GM18907 (cell line): ENCODE measurements around the gene THYN1.

Source experiments
- ATAC-seq: cut with Tn5 transposase; IDR thresholded peaks from one replicate; pipeline ENCODE4 v1.9.1; 2021; ENCODE audit warnings: mild to moderate bottlenecking, moderate library complexity; ENCODE audit not compliant: unreplicated experiment

The THYN1 gene

GRCh38 chr11:134252346-134253187, 585 bp downstream of the THYN1 start:
- ATAC-seq, result peak; percentile 38

GRCh38 chr11:134250675-134251074, 2.5 kb downstream of the THYN1 start:
- no peak for ATAC-seq

- no peak for ATAC-seq
Observed at GRCh38 chr11:134250246-134250645, 2.9 kb downstream of the THYN1 start.

- no peak for ATAC-seq
Observed at GRCh38 chr11:134248910-134249480, 4.2 kb downstream of the THYN1 start.

GRCh38 chr11:134246678-134247077, 6.5 kb downstream of the THYN1 start:
- no peak for ATAC-seq

- ATAC-seq, result no peak
Observed at GRCh38 chr11:134246100-134246499, 7.1 kb downstream of the THYN1 start.

- ATAC-seq, result no peak
Observed at GRCh38 chr11:134245434-134245833, 7.7 kb downstream of the THYN1 start.

- peak; percentile 79 for ATAC-seq
Observed at GRCh38 chr11:134244593-134244992, 8.6 kb downstream of the THYN1 start.

GRCh38 chr11:134243913-134244312, 9.2 kb downstream of the THYN1 start:
- ATAC-seq, result no peak

GRCh38 chr11:134242376-134242775, 10.8 kb downstream of the THYN1 start:
- ATAC-seq, result no peak

GRCh38 chr11:134240592-134240991, 12.6 kb downstream of the THYN1 start:
- ATAC-seq, result no peak

- no peak for ATAC-seq
Observed at GRCh38 chr11:134238956-134239355, 14.2 kb downstream of the THYN1 start.

GRCh38 chr11:134237557-134237922, 15.6 kb downstream of the THYN1 start:
- ATAC-seq, result no peak

- ATAC-seq, result no peak
Observed at GRCh38 chr11:134236834-134237556, 16.2 kb downstream of the THYN1 start.

GRCh38 chr11:134235399-134235798, 17.8 kb downstream of the THYN1 start:
- no peak for ATAC-seq

GRCh38 chr11:134233729-134234179, 19.4 kb downstream of the THYN1 start:
- no peak for ATAC-seq

GRCh38 chr11:134231958-134232659, 21.0 kb downstream of the THYN1 start:
- ATAC-seq, result no peak

GRCh38 chr11:134230339-134230738, 22.8 kb downstream of the THYN1 start:
- no peak for ATAC-seq

- ATAC-seq, result no peak
Observed at GRCh38 chr11:134229126-134229790, 23.9 kb downstream of the THYN1 start.

GRCh38 chr11:134228625-134229024, 24.5 kb downstream of the THYN1 start:
- ATAC-seq, result peak; percentile 63
